Fibroblast of peridontal ligament (primary cell): ENCODE results near the gene LYZL6.
A peak's percentile ranks its signal among the peaks of the same experiment; 100 is the strongest.
"Not testable (repeated sequence)": the region's sequence is repeated elsewhere in the genome, so short reads cannot be mapped to it uniquely, and the experiment has no call there.

Source experiments
- DNase-seq: peaks from one replicate; pipeline ENCODE4 v3.0.0-alpha.2; 2010; ENCODE audit errors: extremely low read depth

LYZL6 gene

DNA sequence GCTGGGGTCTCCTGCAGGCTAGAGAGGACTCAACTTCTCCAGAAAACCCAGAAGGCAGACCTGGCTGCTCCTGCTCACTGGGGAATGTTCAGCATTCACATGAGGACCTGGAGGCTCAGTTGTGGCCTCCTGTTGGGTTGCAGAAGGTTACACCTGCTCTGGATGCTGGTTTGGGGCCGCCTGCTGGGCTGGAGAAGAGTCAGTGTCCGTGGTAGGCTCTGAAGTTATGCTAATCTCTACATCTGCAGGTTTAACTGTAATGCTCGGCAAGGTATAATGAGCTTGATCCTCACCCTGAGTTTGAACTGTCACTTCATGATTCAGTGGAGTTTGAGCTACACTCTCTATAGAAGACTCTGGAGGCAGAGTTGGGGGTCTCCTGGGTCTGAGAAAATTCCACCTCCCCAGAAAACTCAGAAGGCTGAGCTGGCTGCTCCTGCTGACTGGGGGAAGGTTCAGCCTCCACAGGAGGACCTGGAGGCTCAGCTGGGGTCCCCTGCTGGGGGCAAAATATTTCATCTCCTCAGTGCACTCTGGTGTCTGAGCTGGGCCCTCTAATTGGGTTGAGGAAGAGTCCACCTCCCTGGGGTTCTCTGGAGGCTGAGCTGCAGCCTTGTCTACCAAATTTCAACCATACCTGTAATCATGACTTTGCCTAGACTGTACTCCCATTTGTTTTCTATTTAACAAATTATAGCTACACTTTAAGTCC, 36.4 kb downstream of the LYZL6 start:
- no peak for DNase-seq

DNA sequence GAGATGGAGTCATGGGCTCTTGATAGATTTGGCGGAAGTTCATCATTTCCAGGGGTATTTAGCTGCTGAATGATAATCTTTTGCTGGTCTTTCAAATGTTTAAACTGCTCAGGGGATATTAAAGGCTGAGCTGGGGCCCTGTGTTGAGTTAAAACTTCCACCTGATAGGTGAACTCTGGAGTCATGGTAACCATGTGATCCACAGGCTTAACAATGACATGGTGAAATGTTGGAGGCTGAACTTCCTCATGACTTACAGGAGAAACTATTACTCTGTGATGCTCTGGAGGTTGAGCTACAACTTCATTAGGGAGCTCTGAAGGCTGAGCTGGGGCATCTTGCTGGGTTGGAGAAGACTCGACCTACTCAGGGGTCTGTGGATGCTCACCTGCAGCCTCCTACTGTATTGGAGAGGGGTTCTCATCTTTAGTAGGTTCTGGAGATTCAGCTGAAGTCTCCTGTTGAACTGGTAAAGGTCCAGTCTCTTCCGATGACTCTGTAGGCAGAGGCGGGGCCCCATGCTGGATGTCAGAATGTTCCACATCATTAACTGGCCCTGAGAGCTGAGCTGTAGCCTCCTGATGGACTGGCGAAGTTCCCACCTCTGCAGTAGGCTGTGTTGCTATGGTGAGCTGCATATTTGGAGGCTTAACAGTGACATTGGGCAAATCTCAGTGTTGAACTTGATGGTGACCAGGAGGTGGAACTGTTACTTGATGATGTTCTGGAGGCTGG, 37.2 kb downstream of the LYZL6 start:
- DNase-seq, result no peak

DNA sequence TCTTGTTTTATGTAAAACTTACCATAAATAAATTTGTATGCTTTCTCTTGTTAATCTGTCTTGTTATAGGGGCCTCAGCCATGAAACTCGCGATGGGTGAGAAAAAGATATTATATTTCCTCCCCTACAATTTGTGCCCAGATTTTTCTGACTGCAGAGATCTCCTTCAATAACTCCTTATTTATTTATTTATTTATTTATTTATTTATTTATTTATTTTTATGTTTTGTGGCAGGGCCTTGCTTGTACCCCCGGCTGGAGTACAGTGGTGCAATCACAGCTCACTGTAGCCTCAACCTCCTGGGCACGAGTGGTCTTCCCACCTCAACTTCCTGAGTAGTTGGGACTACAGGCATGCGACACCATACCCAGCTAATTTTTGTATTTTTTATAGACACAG, 40.1 kb downstream of the LYZL6 start:
- DNase-seq, result no peak

GRCh38 chr17:35901631-35902175, 41.8 kb downstream of the LYZL6 start:
- DNase-seq, result peak; percentile 10

DNA sequence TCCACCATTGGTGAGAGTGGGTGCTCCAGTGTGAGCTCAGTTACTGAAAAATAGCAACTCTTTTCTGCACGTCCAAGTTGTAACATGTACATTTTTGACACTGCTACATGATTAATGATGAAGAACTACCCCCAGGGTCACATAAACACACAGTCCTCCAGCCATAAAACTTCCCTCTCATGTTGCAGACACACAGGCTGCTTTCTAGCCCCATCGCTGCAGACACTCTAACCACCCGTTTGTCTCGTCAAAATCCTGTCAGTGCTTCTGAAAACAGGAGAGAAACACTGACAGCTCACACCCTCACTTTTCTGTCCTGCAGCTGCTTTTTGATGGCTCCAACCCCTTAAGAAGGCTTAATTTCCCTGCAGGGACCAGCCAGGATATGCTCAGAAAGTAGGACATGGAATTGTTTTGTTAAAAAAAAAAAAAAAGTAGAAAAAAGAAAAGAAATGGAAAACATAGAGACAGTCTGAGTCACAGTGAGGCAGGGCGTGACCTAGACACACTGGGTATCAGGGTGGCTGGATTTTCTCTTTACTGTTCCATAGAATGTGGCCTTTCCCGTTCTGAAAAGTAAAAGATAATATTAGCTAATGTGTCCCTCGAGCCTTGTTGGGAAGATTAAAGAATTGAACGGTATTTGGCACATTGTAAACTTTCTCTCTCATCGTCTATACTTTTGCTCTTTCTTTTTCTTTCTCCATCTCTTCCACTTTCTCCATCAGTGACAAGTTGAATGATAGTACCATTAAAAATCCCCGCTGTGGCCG, 42.6 kb downstream of the LYZL6 start:
- no peak for DNase-seq

DNA sequence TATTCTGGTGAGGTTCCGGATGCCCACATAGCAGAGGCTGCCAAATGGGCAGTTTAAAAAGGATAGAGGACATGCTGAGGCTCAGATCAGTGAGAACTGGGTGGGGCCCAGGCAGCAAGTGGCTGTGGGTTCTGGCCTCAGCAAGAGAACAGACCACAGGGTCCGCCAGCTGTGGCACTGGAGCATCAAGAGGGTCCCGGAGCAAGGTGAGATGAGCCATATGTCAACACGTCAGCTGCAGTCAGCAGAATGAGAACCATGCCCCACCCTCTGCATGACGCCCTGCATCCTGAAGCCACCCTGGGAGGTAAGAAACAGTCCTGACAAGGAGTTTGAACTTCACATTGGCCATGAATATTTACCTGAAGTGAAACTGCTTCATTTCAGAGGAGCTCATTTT, 43.2 kb downstream of the LYZL6 start:
- DNase-seq, result no peak

GRCh38 chr17:35898283-35899070, 45.0 kb downstream of the LYZL6 start:
- no peak for DNase-seq

GRCh38 chr17:35897772-35898171, 45.7 kb downstream of the LYZL6 start:
- not testable (repeated sequence) for DNase-seq

GRCh38 chr17:35895636-35896587, 47.6 kb downstream of the LYZL6 start:
- DNase-seq, result no peak

- DNase-seq, result no peak
Measured at GRCh38 chr17:35894206-35894605, 49.3 kb downstream of the LYZL6 start.

DNA sequence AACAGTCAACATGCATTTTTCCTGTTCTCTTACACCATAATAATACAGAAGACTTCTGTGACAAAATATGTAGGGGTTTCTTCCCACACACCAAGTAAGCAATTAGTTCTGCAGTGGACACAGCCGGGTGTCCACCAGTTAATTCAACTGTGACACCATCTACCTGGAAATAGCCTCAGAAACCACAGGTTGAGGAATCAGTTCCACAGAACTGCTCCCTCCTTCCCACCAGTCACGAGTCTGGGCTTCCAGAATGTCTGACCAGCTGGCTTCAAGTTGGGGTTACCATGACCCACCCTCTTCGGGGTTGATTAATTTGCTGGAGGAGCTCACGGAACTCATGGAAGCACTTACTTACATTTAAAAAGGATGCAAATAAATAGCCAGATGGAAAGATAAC, 49.8 kb downstream of the LYZL6 start:
- DNase-seq, result no peak

DNA sequence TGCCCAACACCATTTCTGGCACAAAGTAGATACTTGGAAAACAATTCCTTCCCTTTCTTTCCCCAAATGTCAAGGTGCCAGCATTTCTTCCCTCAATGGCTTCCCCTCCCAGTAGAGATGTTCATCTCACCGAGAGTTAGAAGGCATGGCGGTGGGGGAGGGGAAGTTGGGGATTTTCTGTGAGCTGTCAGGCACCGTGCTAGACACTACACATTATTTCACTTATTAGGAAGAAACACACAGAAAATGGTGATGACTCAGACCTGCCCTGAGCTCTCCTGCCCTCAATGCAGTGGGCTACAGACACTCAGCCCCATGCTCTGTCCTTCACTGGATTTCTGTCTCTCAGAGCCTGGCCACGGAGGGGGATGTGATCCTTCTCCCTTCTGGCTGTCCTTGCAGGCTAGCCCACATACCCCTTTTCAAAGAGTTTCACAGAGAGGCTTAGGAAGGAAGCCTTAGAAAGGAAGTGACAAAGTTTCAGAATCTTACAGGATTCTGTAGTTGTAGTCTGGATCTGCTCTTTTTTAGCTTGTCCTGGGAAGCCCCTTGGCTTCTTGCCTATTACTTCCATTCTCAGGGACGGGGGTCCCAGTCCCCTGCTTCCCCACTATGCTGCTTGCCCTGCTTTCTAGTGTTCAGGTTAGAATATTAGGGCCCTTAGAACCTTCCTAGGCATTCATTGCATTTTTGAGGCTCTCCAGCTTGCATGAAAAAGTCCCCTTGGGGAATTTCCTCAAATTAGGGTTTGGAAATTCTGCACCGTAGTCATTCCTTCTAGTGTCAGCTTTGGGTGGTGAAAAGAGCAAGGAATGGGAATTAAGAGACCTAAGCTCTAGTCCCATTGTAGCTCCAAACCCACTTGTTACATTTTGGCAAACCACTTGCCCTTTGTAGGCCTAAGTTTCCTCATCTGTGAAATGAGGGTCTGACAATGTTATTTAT, 51.1 kb downstream of the LYZL6 start:
- peak; percentile 27 for DNase-seq

DNA sequence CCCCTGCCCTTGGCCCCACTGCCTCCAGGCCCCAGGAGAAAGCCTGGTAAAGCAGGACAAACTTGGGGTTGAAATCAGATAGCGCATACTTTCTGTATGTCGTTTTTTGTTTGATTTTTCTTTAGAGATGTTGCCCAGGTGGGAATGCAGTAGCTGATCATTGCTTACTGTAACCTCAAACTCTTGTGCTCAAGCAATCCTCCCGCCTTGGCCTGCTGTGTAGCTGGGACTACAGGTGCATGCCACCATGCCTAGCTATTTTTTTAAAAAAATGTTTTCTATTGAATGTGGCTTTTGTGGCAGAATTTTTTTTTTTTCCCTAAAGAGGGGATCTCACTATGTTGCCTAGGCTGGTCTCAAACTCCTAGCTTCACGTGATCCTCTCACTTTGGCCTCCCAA, 52.2 kb downstream of the LYZL6 start:
- DNase-seq, result no peak

GRCh38 chr17:35890774-35891155, 52.7 kb downstream of the LYZL6 start:
- DNase-seq, result no peak

- DNase-seq, result peak; percentile 67
Measured at GRCh38 chr17:35889818-35890773, 53.4 kb downstream of the LYZL6 start.

DNA sequence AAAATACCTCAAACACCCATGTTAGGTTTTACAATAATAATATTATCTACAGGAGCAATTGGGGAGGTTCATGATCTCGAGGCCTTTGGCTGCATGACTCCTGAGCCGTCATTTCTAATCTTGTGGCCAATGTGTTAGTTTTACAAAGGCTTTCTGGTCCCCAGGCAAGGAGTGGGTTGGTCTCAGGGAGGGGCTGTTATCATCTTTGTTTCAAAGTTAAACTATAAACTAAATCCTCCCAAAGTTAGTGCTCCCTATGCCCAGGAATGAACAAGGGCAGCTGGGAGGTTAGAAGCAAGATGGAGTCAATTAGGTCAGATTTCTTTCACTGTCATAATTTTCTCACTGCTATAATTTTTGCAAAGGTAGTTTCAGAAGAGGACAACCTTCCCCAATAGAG, 54.3 kb downstream of the LYZL6 start:
- DNase-seq, result no peak
